ENCODE measurements around the gene CASP1.
A peak's percentile ranks its signal among the peaks of the same experiment; 100 is the strongest.
"Not testable (repeated sequence)": the region's sequence is repeated elsewhere in the genome, so short reads cannot be mapped to it uniquely, and the experiment has no call there.

Gene CASP1

GRCh38 chr11:105045676-105046296 is 10.8 kb upstream of the CASP1 start:
- DNase-seq, result peak; percentile 21

GRCh38 chr11:105044557-105045524 is 9.9 kb upstream of the CASP1 start, which contains the start of gene CARD16:
Gene CARD16, minus strand, starts transcription at chr11:105045335. Its CDS starts 38 bp downstream, at chr11:105045297.
- peak; percentile 57 for DNase-seq

- no peak for DNase-seq
These were observed 7.2 kb upstream of the CASP1 start for GRCh38 chr11:105042178-105042577.

GRCh38 chr11:105040703-105041102 is 5.8 kb upstream of the CASP1 start:
- no peak for DNase-seq

- DNase-seq, result not testable (repeated sequence)
These were observed 556 bp downstream of the CASP1 start for GRCh38 chr11:105034388-105034787.

GRCh38 chr11:105033781-105034180 is 1.2 kb downstream of the CASP1 start:
- DNase-seq, result no peak

DNA sequence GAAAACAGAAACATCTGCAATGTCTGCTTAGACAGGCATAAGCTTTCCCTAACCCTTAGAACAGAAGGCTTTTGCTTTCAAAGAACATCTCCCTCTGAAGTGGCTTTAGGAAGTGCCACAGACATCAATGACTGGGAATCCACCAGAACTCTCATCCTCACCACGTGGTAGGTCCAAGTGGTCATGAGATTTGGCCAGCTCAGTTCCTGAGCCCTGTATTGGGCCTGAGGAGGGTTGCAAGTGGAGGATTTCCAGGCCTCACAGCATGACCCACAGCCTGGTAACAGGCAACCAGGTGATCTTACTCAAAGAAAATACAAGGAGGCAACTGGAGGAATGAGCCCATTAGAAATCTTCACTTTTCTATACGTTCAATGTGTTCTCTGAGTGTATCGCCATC is 1.6 kb downstream of the CASP1 start:
- no peak for DNase-seq

- DNase-seq, result no peak
These were observed 2.4 kb downstream of the CASP1 start for GRCh38 chr11:105032495-105032894.

DNA sequence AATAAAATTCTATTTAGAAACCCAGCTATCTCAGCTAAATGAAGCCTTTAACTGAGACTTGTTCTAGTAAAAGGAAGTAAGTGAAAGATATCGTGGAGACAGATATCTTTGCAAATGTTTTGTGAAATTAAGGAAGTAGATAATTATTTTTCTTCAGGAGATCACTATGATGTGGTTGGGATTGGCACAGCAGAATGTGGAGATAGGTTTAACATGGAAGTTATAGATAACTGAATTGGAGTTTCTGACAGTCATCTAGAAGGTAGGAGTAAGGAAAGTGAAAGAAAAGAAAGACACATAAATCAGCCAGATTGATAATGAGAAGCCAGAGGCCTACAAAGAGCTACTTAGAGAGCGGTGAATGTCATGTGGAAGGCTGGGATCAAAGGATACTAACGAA is 7.3 kb downstream of the CASP1 start:
- no peak for DNase-seq

GRCh38 chr11:105024394-105024793 is 10.6 kb downstream of the CASP1 start:
- no peak for DNase-seq

- no peak for DNase-seq
These were observed 11.9 kb downstream of the CASP1 start, which contains the start of gene CASP5 for GRCh38 chr11:105023003-105023402. Gene CASP5, minus strand, starts transcription at chr11:105023168. Its CDS starts 32 bp downstream, at chr11:105023136.

GRCh38 chr11:105022527-105022926 is 12.4 kb downstream of the CASP1 start:
- DNase-seq, result no peak

- DNase-seq, result no peak
These were observed 27.5 kb downstream of the CASP1 start for GRCh38 chr11:105007463-105007862.

- no peak for DNase-seq
These were observed 29.5 kb downstream of the CASP1 start for GRCh38 chr11:105005451-105005845.

GRCh38 chr11:105004021-105004420 is 30.9 kb downstream of the CASP1 start:
- DNase-seq, result no peak

- DNase-seq, result no peak
These were observed 31.8 kb downstream of the CASP1 start for GRCh38 chr11:105003151-105003550.

GRCh38 chr11:105000797-105001196 is 34.1 kb downstream of the CASP1 start:
- DNase-seq, result no peak

DNA sequence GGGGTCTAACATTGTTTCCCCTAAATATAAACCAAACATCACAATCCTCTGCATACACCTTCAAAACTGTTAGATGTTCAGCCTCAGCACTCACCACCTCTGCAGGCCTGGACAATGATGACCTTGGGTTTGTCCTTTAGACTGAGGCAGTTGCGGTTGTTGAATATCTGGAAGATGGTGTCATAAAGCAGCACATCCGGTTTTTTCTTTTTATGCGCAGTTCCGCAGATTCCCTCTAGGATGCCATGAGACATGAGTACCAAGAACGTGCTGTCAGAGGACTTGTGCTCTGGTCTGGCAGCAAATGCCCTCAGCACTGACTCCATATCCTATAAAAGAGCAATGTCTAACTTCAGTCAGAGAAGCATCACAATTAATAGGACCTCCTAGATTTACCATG is 34.8 kb downstream of the CASP1 start:
- peak; percentile 47 for DNase-seq

DNA sequence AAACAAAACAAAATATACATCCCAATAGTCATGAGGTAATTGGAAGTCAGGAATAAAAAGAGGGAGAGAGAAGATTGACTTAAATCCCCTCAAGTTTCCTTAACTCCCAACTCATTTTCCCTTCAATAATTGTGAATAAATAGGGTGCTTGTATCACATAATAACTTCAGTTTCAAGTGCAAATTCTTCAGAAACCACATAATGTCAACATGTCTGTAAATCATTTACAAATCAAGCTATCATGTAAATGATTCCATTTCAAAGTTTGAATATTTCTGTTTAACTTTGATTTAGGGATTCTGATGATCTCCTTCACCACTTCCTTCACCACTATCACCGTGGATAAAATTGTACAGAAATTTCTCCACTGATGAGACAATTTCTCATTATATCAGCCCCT is 35.2 kb downstream of the CASP1 start:
- peak; percentile 8 for DNase-seq

DNA sequence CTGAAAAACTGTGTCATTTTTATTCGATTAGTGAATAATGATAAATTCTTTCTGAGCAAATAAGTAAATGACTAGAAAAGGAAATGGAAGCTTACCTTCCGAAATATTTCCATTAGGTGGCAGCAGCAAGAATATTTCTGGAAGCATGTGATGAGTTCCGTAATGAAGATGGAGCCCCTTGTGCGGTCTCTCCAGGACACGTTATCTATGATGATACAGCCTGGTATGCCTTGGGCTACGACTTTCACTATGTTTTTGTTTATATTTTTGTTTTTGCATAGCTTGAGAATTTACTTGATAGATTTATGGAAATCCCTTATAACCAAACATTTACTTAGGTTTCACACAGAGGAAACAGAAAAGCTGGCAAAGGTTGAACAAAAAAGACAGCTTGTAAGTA is 37.7 kb downstream of the CASP1 start:
- no peak for DNase-seq

DNA sequence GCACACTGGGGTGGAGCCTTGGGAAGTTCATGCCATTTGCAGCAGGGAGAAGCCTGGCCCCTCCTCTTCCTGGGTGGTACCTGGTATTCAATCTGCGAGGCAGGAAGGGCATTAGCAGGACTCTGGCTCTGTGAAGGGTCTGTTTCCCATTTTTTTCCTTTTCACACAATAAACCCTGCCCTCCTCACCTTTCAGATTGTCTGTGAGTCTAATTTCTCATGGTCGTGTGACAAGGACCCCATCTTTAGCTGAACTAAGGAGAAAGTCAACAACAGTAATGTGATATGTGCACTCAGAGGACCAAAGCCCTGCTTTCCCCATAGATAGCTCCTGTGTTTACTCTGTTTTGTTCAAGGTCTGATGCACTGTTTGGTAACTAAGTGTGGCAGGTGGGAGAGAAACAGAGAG is 39.9 kb downstream of the CASP1 start:
- DNase-seq, result no peak

- DNase-seq, result no peak
These were observed 42.2 kb downstream of the CASP1 start for GRCh38 chr11:104992781-104993180.

- no peak for DNase-seq
These were observed 43.0 kb downstream of the CASP1 start for GRCh38 chr11:104991994-104992393.

DNA sequence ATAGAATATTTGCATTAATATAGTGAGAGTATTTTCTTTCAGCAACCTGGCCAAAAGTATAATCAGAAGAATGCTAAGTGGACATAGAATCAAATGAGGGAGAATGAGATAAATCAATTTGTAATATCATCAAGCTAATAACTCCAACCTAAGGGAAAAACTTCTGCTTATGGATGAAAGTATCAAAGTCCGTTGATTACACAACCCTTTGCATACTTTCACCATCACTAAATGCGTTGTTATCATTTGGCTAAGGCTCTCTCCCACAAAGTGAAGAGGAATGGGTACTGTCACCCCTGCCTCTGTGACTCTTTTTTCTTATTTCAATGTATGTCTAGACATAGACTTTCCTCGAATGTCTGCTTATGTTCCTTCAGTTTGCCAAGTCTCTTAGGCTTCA is 50.1 kb downstream of the CASP1 start:
- DNase-seq, result no peak

All from fibroblast of skin of right biceps (primary cell).